Stromal cell of bone marrow (primary cell): Measurements from ENCODE around the gene SAMD5.

Experiments
- DNase-seq: peaks from one replicate; pipeline ENCODE4 v3.0.0-alpha.2; 2012; ENCODE audit warnings: low read depth

Gene SAMD5

DNA sequence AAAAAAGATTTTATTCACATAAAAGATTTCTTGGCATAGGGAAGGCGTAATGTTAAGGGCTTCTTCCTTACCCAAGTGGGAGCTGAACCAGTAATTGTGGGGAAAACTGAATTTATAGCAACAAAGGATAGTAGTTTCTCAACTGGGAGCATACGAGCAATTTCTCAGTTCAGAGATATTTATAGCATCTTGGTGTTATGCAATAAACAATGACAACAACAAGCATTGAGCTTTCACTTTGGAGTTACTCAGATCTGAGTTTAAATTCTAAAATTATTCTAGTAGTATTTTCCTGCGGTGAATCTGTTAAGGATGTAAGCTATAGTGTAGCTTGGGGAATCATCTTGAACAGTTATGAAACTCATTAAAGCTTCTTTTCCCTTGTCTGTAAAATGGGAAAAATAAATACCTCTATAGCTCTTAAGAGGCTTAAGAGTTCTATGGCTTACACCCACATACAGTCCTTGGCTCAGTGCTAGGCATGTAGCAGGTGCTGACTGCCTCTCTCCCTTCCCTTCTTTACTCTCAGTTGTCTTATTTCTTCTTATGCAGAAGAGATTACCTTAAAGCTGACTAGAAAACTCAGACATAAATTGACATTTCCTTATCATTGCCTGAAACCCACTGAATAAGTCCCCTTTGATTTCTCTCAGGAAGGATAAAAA, 58.8 kb downstream of the SAMD5 start:
- DNase-seq = no peak

- no peak for DNase-seq
Measured at GRCh38 chr6:147569788-147570187, 61.3 kb downstream of the SAMD5 start.

DNA sequence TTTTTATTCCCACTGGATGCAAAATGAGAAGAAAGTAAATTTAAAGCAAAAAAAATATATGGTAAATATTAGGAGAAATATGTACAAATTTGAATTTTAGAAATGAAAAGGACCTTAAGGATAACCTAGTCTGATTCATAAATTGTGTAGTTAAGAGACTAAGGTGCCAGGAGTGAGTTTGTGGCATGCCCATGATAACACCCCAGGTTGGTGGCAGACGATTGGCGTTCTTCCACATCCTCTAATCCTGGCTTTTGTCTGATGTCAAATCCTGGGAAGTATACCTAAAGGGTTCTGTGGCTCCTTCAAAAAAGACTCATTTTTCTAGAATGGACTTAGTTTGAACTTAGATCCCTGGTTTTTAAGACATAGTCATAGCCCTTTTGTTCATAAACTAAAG, 62.2 kb downstream of the SAMD5 start:
- no peak for DNase-seq

DNA sequence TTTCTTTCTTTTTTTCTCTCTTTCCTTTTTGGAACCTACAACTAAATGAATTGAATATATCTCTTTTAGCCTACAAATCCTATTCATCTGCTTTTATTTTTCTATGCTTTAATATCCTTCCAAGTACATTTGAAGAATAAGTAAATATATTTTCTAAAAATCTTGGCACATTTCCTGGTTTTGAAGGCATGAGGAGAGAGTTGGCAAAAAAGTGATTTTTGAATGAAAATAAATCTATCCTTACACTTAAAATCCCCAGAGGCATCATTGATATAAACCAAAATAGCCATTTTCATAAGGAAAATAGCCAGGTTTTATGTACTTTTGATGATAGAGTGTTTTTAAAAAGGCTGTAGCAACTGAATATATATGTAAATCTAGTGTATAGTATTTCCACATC, 69.0 kb downstream of the SAMD5 start:
- no peak for DNase-seq

GRCh38 chr6:147578159-147578558, 69.7 kb downstream of the SAMD5 start:
- DNase-seq = no peak

GRCh38 chr6:147578883-147579282, 70.4 kb downstream of the SAMD5 start:
- no peak for DNase-seq

GRCh38 chr6:147579667-147580066, 71.2 kb downstream of the SAMD5 start:
- DNase-seq = no peak

- DNase-seq = no peak
Measured at GRCh38 chr6:147582991-147583390, 74.5 kb downstream of the SAMD5 start.

- DNase-seq = no peak
Measured at GRCh38 chr6:147585256-147585655, 76.8 kb downstream of the SAMD5 start.

- DNase-seq = peak; percentile 68
Measured at GRCh38 chr6:147586044-147586443, 77.6 kb downstream of the SAMD5 start.

DNA sequence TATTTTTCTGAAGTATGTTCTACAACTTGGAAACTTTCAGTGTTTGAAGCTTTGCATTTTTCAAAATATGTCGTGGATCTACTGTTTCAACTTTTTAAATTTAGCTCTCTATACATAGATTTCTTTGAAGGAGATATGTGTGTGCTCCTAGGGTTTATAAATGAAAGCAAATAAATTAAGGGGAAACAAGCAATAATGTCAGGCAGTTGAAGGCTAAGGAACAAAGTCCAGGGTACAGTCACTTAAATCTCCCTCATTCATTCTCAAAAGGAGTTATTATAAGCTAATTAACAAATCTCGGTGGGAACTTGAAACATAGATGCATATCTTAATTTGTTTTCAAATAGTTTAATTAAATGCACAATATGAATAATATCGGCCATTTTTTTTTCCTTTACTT, 79.4 kb downstream of the SAMD5 start:
- no peak for DNase-seq

DNA sequence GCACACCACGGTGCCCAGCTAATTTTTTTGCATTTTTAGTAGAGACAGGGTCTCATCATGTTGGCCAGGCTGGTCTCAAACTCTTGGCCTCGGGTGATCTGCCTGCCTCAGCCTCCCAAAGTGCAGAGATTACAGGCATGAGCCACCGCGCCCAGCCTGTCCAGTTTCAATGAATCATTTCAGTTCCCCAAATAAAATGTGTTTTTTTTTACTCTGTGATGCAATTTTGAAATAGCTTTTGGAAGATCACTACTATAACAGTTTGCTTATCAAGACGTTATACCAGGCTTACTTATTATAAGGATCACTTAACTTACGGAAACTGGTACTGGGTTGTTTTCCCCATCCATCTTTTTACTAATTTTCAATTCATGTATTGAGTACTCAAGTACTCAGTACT, 80.0 kb downstream of the SAMD5 start:
- DNase-seq = no peak

DNA sequence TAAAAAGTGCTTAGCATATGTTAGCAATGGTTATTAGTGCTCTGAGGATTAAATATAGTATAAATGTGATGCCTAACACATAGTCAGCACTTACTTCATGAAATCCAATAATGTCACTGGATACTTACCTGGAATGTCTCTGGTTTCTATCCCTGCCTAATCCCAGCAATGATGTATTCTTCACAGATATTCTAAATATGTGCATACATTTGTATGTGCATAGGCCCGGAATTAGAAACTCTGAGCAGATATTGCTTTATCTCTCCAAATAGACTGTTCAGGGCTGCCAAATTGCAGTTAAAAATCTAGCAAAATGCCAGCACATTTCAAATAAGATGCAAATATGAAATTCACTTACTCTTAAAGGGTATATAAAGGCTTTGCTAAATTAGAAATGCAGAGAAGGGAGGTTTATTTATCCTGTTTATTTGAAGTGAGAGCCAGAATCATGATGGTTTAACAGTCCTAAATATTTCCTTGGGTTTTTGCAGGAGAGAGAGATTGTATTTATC, 81.3 kb downstream of the SAMD5 start:
- no peak for DNase-seq

GRCh38 chr6:147595961-147596360, 87.5 kb downstream of the SAMD5 start:
- DNase-seq = no peak

DNA sequence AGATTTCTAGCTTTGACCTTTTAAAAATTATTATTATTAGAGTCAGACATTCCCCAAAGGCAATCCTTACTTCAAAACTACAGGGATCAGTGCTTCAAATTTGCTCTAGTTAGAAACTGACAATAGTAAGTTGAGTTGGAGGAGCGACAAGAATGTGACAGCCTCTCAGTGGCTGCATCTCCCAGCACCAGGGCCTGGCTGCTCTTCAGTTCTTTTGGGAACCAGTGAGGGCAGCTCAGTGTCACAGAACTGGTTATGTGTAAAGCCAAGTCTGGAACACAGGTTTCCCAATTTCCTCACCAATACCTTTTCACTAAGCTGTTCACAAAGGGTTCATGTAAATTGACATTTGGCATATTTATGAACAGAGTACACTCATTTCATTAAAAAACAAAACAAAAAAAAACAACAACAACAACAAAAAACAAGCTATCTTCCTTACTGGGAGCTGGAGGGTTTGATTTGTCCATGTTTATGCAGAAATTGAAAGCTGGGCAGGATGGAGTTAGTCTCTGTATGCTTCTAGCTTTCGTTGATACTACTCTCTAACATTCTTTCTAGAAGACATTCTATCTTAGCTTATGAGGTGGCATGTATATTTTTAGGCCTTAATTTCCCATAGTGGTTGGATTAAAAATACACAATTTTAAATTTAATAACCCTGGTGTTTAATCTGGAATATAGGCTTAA, 95.0 kb downstream of the SAMD5 start:
- DNase-seq = no peak

DNA sequence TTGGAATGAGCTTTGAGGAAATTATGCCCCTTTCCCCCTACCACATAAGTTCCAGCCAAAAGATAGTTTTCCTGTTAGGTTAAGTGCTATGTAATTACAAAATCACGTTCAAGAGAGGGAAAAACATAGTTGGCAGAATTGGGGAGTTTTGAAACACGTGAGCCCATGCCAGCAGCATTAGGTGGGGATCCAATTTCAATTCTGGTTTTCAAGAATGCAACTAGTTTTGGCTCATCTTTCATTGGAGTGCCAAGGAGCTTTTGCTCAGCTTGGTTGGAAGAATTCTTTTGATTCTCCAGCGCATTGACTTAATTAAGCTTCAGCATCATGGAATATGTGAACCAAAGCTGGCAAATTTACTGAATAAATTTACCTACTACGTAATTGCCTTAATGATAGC, 95.9 kb downstream of the SAMD5 start:
- no peak for DNase-seq

- no peak for DNase-seq
Measured at GRCh38 chr6:147611992-147612391, 103.5 kb downstream of the SAMD5 start.

- no peak for DNase-seq
Measured at GRCh38 chr6:147614501-147614900, 106.0 kb downstream of the SAMD5 start.

- no peak for DNase-seq
Measured at GRCh38 chr6:147615659-147616456, 107.4 kb downstream of the SAMD5 start.

GRCh38 chr6:147617366-147617765, 108.9 kb downstream of the SAMD5 start:
- no peak for DNase-seq

DNA sequence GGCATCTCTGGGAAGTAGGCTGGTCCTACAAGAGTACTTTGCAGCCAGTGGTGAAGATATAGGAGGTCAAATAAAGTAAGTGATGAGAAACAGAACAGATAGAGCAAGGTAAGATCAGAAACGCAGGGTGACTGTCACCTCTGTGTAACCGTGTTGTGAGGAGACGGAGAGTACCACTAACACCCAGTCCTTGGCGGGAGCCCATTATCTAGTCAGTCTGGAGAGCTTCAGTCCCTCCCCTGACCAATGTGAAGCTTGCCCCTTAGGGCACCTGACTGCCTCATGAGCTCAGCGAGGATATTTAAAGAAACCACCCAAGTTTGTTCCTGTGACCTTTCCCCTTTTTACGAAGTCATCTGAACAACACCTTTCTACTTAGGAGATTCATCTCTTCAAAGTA, 110.0 kb downstream of the SAMD5 start:
- DNase-seq = no peak

DNA sequence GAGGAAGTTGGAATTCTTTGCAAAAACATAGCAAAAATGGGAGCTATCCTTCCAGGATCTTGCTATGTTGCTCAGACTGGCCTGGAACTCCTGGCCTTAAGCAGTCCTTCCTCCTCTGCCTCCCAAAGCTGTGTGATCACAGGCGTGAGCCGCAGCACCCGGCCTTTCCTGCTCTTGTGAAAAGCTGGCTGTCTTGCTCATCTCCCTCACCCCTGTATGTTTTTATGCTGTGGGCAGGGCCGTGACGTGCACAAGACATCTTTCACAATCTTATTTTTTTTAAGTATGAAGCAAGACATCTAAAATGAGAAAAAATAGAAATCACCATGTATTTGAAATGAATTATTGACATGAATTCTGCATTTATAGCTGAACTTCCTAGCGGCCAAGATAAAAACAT, 110.4 kb downstream of the SAMD5 start:
- DNase-seq = no peak
